SK-N-SH treated with all-trans-retinoic acid at 6 μM for 48 hours (cell line): ENCODE results near the gene TADA2A.
"Not testable (repeated sequence)": the region's sequence is repeated elsewhere in the genome, so short reads cannot be mapped to it uniquely, and the experiment has no call there.

Experiments
- ATAC-seq: fragments of 200-7000 bp; cut with Tn5 transposase; 3 replicates; pipeline ENCODE4 v1.9.1; 2020; ENCODE audit warnings: mild to moderate bottlenecking, moderate library complexity
- ARNTL ChIP-seq: fragments of 450-650 bp; formaldehyde crosslinking; IDR thresholded peaks from 2 replicates; pipeline ENCODE4 v1.5.0; 2020; ENCODE audit warnings: low read depth, mild to moderate bottlenecking, moderate library complexity, borderline replicate concordance
- BACH2 ChIP-seq: fragments of 250-450 bp; sonication (Bioruptor Pico); IDR thresholded peaks from 2 replicates; pipeline ENCODE4 v1.9.0; 2021; ENCODE audit warnings: mild to moderate bottlenecking, borderline replicate concordance
- CSDC2 ChIP-seq: fragments of 250-450 bp; sonication (Bioruptor Pico); IDR thresholded peaks from 2 replicates; pipeline ENCODE4 v1.5.0; 2020; ENCODE audit warnings: mild to moderate bottlenecking, moderate library complexity
- ESRRG ChIP-seq: fragments of 250-450 bp; sonication (Bioruptor Pico); IDR thresholded peaks from 2 replicates; pipeline ENCODE4 v1.6.1; 2021; ENCODE audit warnings: mild to moderate bottlenecking
- GLIS3 ChIP-seq: fragments of 250-450 bp; sonication (Bioruptor Pico); IDR thresholded peaks from 2 replicates; pipeline ENCODE4 v1.5.0; 2020; ENCODE audit warnings: mild to moderate bottlenecking, moderate library complexity
- ISL1 ChIP-seq: fragments of 250-450 bp; sonication (Bioruptor Pico); IDR thresholded peaks from 2 replicates; pipeline ENCODE4 v2.1.2; 2022; ENCODE audit warnings: mild to moderate bottlenecking, moderate library complexity
- PPARA ChIP-seq: fragments of 250-450 bp; sonication (Bioruptor Pico); IDR thresholded peaks from 2 replicates; pipeline ENCODE4 v1.5.0; 2020; ENCODE audit warnings: mild to moderate bottlenecking, borderline replicate concordance
- RARB ChIP-seq: fragments of 250-450 bp; sonication (Bioruptor Pico); IDR thresholded peaks from 2 replicates; pipeline ENCODE4 v1.8.0; 2021; ENCODE audit warnings: mild to moderate bottlenecking, moderate library complexity
- SNAI2 ChIP-seq: fragments of 250-450 bp; sonication (Bioruptor Pico); IDR thresholded peaks from 2 replicates; pipeline ENCODE4 v1.5.0; 2020; ENCODE audit warnings: mild to moderate bottlenecking, moderate library complexity
- TOX ChIP-seq: fragments of 250-450 bp; sonication (Bioruptor Pico); IDR thresholded peaks from 2 replicates; pipeline ENCODE4 v1.8.0; 2021; ENCODE audit warnings: mild to moderate bottlenecking, moderate library complexity, borderline replicate concordance
- ZC3H10 ChIP-seq: fragments of 250-450 bp; sonication (Bioruptor Pico); IDR thresholded peaks from 2 replicates; pipeline ENCODE4 v1.5.1; 2021; ENCODE audit warnings: mild to moderate bottlenecking, moderate library complexity
- ZFP3 ChIP-seq: fragments of 250-450 bp; sonication (Bioruptor Pico); IDR thresholded peaks from 2 replicates; pipeline ENCODE4 v1.5.0; 2020; ENCODE audit warnings: mild to moderate bottlenecking, moderate library complexity
- ZNF565 ChIP-seq: fragments of 450-650 bp; formaldehyde crosslinking; conservative IDR thresholded peaks from 2 replicates; pipeline ENCODE4 v1.5.0; 2020; ENCODE audit warnings: low read depth, mild to moderate bottlenecking, moderate library complexity
- ZNF70 ChIP-seq: fragments of 450-650 bp; formaldehyde crosslinking; IDR thresholded peaks from 2 replicates; pipeline ENCODE4 v1.5.0; 2020; ENCODE audit warnings: mild to moderate bottlenecking, moderate library complexity
- ZNF8 ChIP-seq: fragments of 450-650 bp; formaldehyde crosslinking; IDR thresholded peaks from 2 replicates; pipeline ENCODE4 v1.5.0; 2020; ENCODE audit warnings: mild to moderate bottlenecking, moderate library complexity
- TF ChIP-seq, protein P1 (sequence below): fragments of 250-450 bp; sonication (Bioruptor Pico); IDR thresholded peaks from 2 replicates; pipeline ENCODE4 v1.5.0; 2020; ENCODE audit warnings: mild to moderate bottlenecking, moderate library complexity
- TF ChIP-seq, protein P2 (sequence below): fragments of 250-450 bp; sonication (Bioruptor Pico); IDR thresholded peaks from 2 replicates; pipeline ENCODE4 v1.8.0; 2021; ENCODE audit warnings: low read depth, mild to moderate bottlenecking, moderate library complexity, borderline replicate concordance
- TF ChIP-seq, protein P3 (sequence below): fragments of 250-450 bp; sonication (Bioruptor Pico); IDR thresholded peaks from 2 replicates; pipeline ENCODE4 v1.5.1; 2021; ENCODE audit warnings: mild to moderate bottlenecking, moderate library complexity
- TF ChIP-seq, protein P4 (sequence below): fragments of 250-450 bp; sonication (Bioruptor Pico); IDR thresholded peaks from 2 replicates; pipeline ENCODE4 v1.5.1; 2020; ENCODE audit warnings: low read depth, mild to moderate bottlenecking, moderate library complexity
- TF ChIP-seq, protein P5 (sequence below): fragments of 250-450 bp; sonication (Bioruptor Pico); IDR thresholded peaks from 2 replicates; pipeline ENCODE4 v1.8.0; 2020; ENCODE audit warnings: mild to moderate bottlenecking, moderate library complexity, borderline replicate concordance

TADA2A gene

DNA sequence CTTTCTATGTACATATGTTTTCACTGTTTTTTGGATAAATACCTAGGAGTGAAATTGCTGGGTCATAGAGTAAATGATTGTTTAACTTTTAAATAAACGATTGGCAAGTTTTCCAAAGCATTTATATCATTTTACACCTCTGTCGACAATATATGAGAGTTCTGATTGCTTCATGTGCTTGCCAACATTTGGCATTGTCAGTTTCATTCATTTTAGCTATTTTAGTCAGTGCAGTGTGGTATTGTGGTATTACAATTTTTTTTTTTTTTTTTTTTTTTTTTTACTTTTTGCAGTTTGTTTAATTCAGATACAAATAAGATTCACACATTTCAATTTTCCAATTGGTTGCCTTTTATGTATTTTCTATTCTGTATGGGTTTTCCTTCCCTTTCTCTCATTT is 26.0 kb downstream of the TADA2A start (continued):
- TF ChIP-seq, protein P1, sequence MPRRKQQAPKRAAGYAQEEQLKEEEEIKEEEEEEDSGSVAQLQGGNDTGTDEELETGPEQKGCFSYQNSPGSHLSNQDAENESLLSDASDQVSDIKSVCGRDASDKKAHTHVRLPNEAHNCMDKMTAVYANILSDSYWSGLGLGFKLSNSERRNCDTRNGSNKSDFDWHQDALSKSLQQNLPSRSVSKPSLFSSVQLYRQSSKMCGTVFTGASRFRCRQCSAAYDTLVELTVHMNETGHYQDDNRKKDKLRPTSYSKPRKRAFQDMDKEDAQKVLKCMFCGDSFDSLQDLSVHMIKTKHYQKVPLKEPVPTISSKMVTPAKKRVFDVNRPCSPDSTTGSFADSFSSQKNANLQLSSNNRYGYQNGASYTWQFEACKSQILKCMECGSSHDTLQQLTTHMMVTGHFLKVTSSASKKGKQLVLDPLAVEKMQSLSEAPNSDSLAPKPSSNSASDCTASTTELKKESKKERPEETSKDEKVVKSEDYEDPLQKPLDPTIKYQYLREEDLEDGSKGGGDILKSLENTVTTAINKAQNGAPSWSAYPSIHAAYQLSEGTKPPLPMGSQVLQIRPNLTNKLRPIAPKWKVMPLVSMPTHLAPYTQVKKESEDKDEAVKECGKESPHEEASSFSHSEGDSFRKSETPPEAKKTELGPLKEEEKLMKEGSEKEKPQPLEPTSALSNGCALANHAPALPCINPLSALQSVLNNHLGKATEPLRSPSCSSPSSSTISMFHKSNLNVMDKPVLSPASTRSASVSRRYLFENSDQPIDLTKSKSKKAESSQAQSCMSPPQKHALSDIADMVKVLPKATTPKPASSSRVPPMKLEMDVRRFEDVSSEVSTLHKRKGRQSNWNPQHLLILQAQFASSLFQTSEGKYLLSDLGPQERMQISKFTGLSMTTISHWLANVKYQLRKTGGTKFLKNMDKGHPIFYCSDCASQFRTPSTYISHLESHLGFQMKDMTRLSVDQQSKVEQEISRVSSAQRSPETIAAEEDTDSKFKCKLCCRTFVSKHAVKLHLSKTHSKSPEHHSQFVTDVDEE, result no peak
- no peak for TF ChIP-seq ISL1 (CRISPR knock-in tag)
- no peak for TF ChIP-seq ZNF8 (CRISPR knock-in tag)
- no peak for TF ChIP-seq RARB
- no peak for TF ChIP-seq SNAI2 (CRISPR knock-in tag)
- TF ChIP-seq ZC3H10 (CRISPR knock-in tag), result no peak
- no peak for TF ChIP-seq CSDC2 (CRISPR knock-in tag)

DNA sequence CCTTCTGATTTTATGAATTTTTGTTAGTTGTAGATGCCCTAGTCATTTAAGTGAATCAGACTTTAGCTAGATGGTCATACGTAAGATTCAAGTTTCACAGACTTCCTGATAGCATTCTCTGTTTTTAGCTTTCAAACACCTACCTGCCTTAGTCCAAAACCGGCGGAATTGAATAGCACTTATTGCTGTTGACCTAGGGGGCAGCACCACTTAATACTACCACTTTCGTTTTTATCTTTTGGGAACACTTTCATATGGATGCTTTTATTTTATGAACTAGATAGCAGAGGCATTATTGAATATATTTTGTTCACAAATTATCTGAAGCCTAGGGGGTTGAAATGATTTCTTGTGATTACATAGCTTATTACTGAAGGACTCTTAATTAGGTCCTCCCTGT is 31.5 kb downstream of the TADA2A start:
- ATAC-seq, result no peak
- TF ChIP-seq ZFP3 (CRISPR knock-in tag), result no peak
- no peak for TF ChIP-seq BACH2 (CRISPR knock-in tag)
- no peak for TF ChIP-seq CSDC2 (CRISPR knock-in tag)

DNA sequence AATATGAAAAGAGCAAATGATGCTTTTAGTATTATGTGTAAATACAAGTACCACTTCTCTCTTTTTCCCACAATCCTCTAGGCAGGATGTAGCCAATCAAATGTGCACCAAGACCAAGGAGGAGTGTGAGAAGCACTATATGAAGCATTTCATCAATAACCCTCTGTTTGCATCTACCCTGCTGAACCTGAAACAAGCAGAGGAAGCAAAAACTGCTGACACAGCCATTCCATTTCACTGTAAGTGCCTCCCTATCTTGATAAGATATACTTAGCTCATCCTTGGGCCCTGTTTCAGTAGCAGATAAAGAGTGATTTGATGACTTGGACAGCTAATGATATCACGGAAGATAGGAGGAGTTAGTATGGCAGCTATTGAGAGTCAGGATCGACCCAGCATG is 33.7 kb downstream of the TADA2A start:
- ATAC-seq, result no peak
- TF ChIP-seq ISL1 (CRISPR knock-in tag) (no peak), GLIS3 (CRISPR knock-in tag) (no peak), BACH2 (CRISPR knock-in tag) (no peak), ZNF8 (CRISPR knock-in tag) (no peak)
- TF ChIP-seq, protein P2, sequence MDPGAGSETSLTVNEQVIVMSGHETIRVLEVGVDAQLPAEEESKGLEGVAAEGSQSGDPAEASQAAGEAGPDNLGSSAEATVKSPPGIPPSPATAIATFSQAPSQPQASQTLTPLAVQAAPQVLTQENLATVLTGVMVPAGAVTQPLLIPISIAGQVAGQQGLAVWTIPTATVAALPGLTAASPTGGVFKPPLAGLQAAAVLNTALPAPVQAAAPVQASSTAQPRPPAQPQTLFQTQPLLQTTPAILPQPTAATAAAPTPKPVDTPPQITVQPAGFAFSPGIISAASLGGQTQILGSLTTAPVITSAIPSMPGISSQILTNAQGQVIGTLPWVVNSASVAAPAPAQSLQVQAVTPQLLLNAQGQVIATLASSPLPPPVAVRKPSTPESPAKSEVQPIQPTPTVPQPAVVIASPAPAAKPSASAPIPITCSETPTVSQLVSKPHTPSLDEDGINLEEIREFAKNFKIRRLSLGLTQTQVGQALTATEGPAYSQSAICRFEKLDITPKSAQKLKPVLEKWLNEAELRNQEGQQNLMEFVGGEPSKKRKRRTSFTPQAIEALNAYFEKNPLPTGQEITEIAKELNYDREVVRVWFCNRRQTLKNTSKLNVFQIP (CRISPR knock-in tag), result no peak
- TF ChIP-seq, protein P1, result no peak

DNA sequence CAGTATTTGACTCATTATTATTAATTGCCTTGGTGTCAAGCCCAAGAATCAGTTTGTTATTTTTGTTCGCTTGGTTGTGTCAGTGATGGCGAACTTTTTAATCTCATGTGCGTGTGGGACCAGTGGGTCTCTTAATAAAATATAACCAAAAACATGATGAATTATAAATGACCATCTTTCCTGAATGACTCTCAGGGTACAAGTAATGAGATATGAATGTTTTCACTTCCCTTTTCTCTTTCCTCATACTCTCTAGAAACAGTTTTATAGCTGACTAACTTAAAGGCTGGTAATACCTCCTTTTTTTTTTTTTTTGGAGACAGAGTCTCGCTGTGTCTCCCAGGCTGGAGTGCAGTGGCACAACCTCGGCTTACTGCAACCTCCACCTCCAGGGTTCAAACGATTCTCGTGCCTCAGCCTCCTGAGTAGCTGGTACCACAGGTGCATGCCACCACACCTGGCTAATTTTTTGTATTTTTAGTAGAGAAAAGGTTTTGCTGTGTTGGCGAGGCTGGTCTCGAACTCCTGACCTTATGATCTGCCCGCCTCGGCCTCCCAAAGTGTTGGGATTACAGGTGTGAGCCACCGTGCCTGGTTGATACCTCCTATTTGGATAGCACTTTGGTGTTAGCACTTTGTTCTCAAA is 34.8 kb downstream of the TADA2A start:
- not testable (repeated sequence) for ATAC-seq

DNA sequence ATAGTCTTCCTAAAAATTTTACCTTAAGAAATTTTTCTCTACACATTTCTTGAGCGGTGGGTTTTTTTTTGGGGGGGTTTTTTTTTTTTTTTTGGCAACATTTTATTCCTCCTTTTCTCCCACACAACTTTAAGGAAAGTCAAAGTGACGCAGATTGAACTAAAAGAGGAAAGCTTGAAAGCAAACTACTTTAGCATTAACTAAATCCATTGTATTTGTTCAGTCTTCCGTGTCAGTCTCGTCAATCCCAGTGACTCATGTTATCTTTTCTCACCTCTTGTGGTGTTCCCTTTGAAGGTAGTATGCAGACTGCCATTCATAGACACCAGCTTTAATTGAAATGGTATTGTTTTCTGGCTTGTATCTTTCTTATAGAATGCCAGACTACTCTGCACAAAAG is 39.3 kb downstream of the TADA2A start:
- TF ChIP-seq ESRRG, result no peak
- no peak for TF ChIP-seq ZFP3 (CRISPR knock-in tag)
- TF ChIP-seq, protein P2 (CRISPR knock-in tag), result no peak
- TF ChIP-seq ISL1 (CRISPR knock-in tag), result no peak
- TF ChIP-seq ZNF565 (CRISPR knock-in tag), result no peak
- no peak for TF ChIP-seq TOX (CRISPR knock-in tag)
- TF ChIP-seq ZC3H10 (CRISPR knock-in tag), result no peak
- no peak for TF ChIP-seq GLIS3 (CRISPR knock-in tag)
- TF ChIP-seq, protein P3, sequence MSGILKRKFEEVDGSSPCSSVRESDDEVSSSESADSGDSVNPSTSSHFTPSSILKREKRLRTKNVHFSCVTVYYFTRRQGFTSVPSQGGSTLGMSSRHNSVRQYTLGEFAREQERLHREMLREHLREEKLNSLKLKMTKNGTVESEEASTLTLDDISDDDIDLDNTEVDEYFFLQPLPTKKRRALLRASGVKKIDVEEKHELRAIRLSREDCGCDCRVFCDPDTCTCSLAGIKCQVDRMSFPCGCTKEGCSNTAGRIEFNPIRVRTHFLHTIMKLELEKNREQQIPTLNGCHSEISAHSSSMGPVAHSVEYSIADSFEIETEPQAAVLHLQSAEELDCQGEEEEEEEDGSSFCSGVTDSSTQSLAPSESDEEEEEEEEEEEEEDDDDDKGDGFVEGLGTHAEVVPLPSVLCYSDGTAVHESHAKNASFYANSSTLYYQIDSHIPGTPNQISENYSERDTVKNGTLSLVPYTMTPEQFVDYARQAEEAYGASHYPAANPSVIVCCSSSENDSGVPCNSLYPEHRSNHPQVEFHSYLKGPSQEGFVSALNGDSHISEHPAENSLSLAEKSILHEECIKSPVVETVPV, result no peak
- TF ChIP-seq, protein P4, sequence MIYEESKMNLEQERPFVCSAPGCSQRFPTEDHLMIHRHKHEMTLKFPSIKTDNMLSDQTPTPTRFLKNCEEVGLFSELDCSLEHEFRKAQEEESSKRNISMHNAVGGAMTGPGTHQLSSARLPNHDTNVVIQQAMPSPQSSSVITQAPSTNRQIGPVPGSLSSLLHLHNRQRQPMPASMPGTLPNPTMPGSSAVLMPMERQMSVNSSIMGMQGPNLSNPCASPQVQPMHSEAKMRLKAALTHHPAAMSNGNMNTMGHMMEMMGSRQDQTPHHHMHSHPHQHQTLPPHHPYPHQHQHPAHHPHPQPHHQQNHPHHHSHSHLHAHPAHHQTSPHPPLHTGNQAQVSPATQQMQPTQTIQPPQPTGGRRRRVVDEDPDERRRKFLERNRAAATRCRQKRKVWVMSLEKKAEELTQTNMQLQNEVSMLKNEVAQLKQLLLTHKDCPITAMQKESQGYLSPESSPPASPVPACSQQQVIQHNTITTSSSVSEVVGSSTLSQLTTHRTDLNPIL (CRISPR knock-in tag), result no peak
- TF ChIP-seq PPARA (CRISPR knock-in tag), result no peak
- TF ChIP-seq ZNF8 (CRISPR knock-in tag), result no peak
- TF ChIP-seq ZNF70 (CRISPR knock-in tag), result no peak
- TF ChIP-seq, protein P5, sequence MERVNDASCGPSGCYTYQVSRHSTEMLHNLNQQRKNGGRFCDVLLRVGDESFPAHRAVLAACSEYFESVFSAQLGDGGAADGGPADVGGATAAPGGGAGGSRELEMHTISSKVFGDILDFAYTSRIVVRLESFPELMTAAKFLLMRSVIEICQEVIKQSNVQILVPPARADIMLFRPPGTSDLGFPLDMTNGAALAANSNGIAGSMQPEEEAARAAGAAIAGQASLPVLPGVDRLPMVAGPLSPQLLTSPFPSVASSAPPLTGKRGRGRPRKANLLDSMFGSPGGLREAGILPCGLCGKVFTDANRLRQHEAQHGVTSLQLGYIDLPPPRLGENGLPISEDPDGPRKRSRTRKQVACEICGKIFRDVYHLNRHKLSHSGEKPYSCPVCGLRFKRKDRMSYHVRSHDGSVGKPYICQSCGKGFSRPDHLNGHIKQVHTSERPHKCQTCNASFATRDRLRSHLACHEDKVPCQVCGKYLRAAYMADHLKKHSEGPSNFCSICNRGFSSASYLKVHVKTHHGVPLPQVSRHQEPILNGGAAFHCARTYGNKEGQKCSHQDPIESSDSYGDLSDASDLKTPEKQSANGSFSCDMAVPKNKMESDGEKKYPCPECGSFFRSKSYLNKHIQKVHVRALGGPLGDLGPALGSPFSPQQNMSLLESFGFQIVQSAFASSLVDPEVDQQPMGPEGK (CRISPR knock-in tag), result no peak
- TF ChIP-seq ARNTL (CRISPR knock-in tag), result no peak
- TF ChIP-seq BACH2 (CRISPR knock-in tag), result no peak
- no peak for ATAC-seq
